Measurements from ENCODE around the gene VGLL4. TPM values are rescaled to one million over a fixed set of nuclear protein-coding genes. Genes with fewer than 3 reads are reported as not detected.

The VGLL4 gene
- total and polyA plus RNA-seq, 2 of the 4 experiments (the other 2 are of a cell fraction) = 26.2 to 35.4 TPM

DNA sequence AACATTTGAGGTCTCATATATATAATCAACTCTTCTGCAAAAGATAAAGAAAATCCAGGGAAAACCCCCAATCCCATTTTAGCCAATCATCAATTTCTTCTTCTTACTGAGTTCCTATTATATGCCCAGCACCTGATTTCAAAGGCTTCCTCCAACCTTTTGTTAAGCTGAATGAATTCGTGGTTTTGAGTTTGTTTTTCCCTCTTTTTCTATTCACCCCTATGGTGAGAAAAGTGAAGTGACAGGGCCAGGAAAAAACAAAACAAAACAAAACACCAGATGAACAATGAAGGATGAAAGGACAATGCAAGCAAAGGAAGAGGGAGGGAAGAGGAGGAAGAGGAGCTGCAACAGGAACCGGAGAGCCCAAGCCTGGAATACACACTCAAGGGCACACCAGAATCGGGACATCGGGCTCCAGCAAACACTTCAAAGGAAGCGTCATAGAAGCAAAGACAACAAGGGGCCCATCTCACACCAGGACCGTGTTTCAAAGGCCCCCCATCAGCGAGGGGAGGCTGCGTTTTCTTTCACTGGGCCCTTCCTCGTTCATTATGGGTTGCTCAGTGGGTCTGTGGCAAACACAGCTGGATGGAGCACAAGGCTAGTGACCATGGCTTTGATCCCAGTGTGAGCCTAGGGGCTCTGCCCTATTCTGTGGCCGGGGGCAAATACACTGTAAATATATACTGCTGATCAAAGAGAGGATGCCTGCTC is 50.2 kb downstream of the VGLL4 start:
- Histone ChIP-seq H3K4me2 (ENCODE audit: low read depth, low read length) (no peak overlapping the region), H3K27me3 (ENCODE audit: control insufficient read depth, insufficient read depth, low read length) (no peaks in the 10 kb centered on the region), H3K14ac (replicated peaks; ENCODE audit: low read depth, low read length) (peak overlapping the region; percentile 93), H3K18ac (ENCODE audit: low read depth, low read length) (peak overlapping the region; percentile 5; the same call in 1 of the 2 replicates), H2BK20ac (ENCODE audit: low read depth, low read length) (0 out of 2 replicates have a peak overlapping the region, but pooled peaks have one; percentile 43), H3K79me1 (ENCODE audit: low read depth in 1 of 2, low read length in 2 of 2) (peaks cover 22 to 86% of the 10 kb centered on the region in 2 experiments), H3K4ac (ENCODE audit: low read depth, low read length) (peak overlapping the region; percentile 96), H4K8ac (ENCODE audit: low read depth in 2 of 2, low read length in 2 of 2) (peak overlapping the region; percentile 43 to 62; a peak in 3 of 4 replicates), H4K5ac (ENCODE audit: low read depth, low read length) (peak overlapping the region; percentile 27), H4K20me1 (ENCODE audit: insufficient read depth, low read length) (peaks cover 40% of the 10 kb centered on the region), H2AK9ac (replicated peaks; ENCODE audit: low read depth, low read length, poor library complexity) (peak overlapping the region; percentile 23), H3K36me3 (ENCODE audit: control insufficient read depth, insufficient read depth, low read length) (peaks cover 13% of the 10 kb centered on the region), H2BK15ac (ENCODE audit: low read depth, low read length) (peak overlapping the region; percentile 81; the same call in 1 of the 3 replicates), H2BK120ac (ENCODE audit: low read depth, low read length) (peak overlapping the region; percentile 89), H3K4me3 (ENCODE audit: insufficient read depth, low read depth, low read length) (no peak overlapping the region), H2AK5ac (ENCODE audit: low read depth, low read length) (peak overlapping the region; percentile 63), H3K27ac (ENCODE audit: insufficient read depth, low read length) (peak overlapping the region; percentile 38), H3K9ac (ENCODE audit: low read depth, low read length) (0 out of 2 replicates have a peak overlapping the region, but pooled peaks have one; percentile 1), H3K9me1 (ENCODE audit: insufficient read depth, low read length) (peaks cover 44% of the 10 kb centered on the region), H3K9me3 (ENCODE audit: control insufficient read depth, insufficient read depth, low read length) (no peaks in the 10 kb centered on the region), H2AFZ (replicated peaks; ENCODE audit: low read length, poor library complexity) (peak overlapping the region; percentile 8), H4K91ac (ENCODE audit: insufficient read depth, low read depth, low read length) (peak overlapping the region; percentile 17; the same call in 1 of the 2 replicates), H2BK5ac (ENCODE audit: low read depth, low read length, poor library complexity, severe bottlenecking) (peak overlapping the region; percentile 94), H3K4me1 (ENCODE audit: control insufficient read depth, insufficient read depth, low read length) (peaks cover 39% of the 10 kb centered on the region), H3K56ac (ENCODE audit: extremely low read depth, insufficient read depth, low read length) (no peak overlapping the region; the same call in 1 of the 2 replicates), H3K23ac (ENCODE audit: low read depth, low read length) (peak overlapping the region; percentile 39)
- no peak for ATAC-seq (ENCODE audit: low read depth)
- ChIA-PET CTCF (no interaction called here), POLR2A (ENCODE audit: unreplicated experiment) (interaction anchor here (0.6 kb wide), 1 partner anchor 24 kb away, joined by 3 read pairs; no protein-coding TSS in a partner anchor)
- in situ Hi-C loops (cut with MboI; ENCODE audit: low sequenced_read_pairs) (no loop called here), dilution Hi-C loops (cut with HindIII; ENCODE audit: low sequenced_read_pairs, unreplicated experiment) (no loop called here), intact Hi-C loops (cut with micrococcal nuclease) (no loop called here)
- BruUV-seq (replicated peaks) = no TSS peak
- no peak for DNase-seq
- 33% methylated on average over 3 of the region's 10 CpGs; no CpG with 5 or more reads in 1 of the 2 experiments for WGBS, 2 experiments (ENCODE audit: extremely low coverage in 2 of 2, insufficient read length in 1 of 2)
- TF ChIP-seq CHD1 (IDR thresholded peaks at IDR 0.05; ENCODE audit: low read depth, low read length) (no peak), SMC3 (IDR thresholded peaks at IDR 0.05; ENCODE audit: low read depth, low read length) (no peak), MAFK (IDR thresholded peaks at IDR 0.05; ENCODE audit: low read depth, low read length) (no peak), RAD21 (IDR thresholded peaks at IDR 0.05; ENCODE audit: low read length) (no peak), MAZ (IDR thresholded peaks at IDR 0.05; ENCODE audit: borderline replicate concordance, low read depth, low read length) (no peak), NFE2L2 (IDR thresholded peaks at IDR 0.05; ENCODE audit: low read depth, low read length) (no peak), POLR2A (IDR thresholded peaks at IDR 0.05; ENCODE audit: low read depth, low read length) (no peak), BHLHE40 (IDR thresholded peaks at IDR 0.05; ENCODE audit: low read depth, low read length) (no peak), RFX5 (IDR thresholded peaks at IDR 0.05; ENCODE audit: low read depth, low read length) (no peak), RCOR1 (IDR thresholded peaks at IDR 0.05; ENCODE audit: insufficient replicate concordance, low read length) (no peak), FOS (IDR thresholded peaks at IDR 0.05; ENCODE audit: low read depth, low read length) (no peak), CEBPB (IDR thresholded peaks at IDR 0.05; ENCODE audit: low read depth, low read length) (no peak)
- TF ChIP-seq, protein P1, sequence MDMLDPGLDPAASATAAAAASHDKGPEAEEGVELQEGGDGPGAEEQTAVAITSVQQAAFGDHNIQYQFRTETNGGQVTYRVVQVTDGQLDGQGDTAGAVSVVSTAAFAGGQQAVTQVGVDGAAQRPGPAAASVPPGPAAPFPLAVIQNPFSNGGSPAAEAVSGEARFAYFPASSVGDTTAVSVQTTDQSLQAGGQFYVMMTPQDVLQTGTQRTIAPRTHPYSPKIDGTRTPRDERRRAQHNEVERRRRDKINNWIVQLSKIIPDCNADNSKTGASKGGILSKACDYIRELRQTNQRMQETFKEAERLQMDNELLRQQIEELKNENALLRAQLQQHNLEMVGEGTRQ (IDR thresholded peaks at IDR 0.05; ENCODE audit: low read depth, low read length) = no peak
- TF ChIP-seq, protein P2, sequence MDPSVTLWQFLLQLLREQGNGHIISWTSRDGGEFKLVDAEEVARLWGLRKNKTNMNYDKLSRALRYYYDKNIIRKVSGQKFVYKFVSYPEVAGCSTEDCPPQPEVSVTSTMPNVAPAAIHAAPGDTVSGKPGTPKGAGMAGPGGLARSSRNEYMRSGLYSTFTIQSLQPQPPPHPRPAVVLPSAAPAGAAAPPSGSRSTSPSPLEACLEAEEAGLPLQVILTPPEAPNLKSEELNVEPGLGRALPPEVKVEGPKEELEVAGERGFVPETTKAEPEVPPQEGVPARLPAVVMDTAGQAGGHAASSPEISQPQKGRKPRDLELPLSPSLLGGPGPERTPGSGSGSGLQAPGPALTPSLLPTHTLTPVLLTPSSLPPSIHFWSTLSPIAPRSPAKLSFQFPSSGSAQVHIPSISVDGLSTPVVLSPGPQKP (IDR thresholded peaks at IDR 0.05; ENCODE audit: borderline replicate concordance, low read depth, low read length) = no peak
- TF ChIP-seq, protein P3, sequence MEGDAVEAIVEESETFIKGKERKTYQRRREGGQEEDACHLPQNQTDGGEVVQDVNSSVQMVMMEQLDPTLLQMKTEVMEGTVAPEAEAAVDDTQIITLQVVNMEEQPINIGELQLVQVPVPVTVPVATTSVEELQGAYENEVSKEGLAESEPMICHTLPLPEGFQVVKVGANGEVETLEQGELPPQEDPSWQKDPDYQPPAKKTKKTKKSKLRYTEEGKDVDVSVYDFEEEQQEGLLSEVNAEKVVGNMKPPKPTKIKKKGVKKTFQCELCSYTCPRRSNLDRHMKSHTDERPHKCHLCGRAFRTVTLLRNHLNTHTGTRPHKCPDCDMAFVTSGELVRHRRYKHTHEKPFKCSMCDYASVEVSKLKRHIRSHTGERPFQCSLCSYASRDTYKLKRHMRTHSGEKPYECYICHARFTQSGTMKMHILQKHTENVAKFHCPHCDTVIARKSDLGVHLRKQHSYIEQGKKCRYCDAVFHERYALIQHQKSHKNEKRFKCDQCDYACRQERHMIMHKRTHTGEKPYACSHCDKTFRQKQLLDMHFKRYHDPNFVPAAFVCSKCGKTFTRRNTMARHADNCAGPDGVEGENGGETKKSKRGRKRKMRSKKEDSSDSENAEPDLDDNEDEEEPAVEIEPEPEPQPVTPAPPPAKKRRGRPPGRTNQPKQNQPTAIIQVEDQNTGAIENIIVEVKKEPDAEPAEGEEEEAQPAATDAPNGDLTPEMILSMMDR (conservative IDR thresholded peaks at IDR 0.05; ENCODE audit: low read depth, low read length) = no peak

All from IMR-90 (cell line).